Neural progenitor cell (in vitro differentiated cells): ENCODE measurements around the gene OR13C3.

ENCODE experiments used
- CTCF ChIP-seq: fragments of 200-600 bp; sonication (generic); IDR thresholded peaks from 2 replicates; pipeline ENCODE4 v1.5.1; 2017; ENCODE audit warnings: antibody characterized with exemption, mild to moderate bottlenecking
- EZH2 ChIP-seq: fragments of 200-600 bp; sonication (generic); IDR thresholded peaks from 2 replicates; pipeline ENCODE4 v1.6.1; 2017; ENCODE audit warnings: antibody characterized with exemption, mild to moderate bottlenecking, moderate library complexity
- EZH2phosphoT487 ChIP-seq: fragments of 200-600 bp; sonication (generic); IDR thresholded peaks from 2 replicates; pipeline ENCODE4 v1.6.1; 2017; ENCODE audit warnings: antibody characterized with exemption

GRCh38 chr9:104564358-104564757, 27.7 kb upstream of the OR13C3 start:
- TF ChIP-seq CTCF (no peak), EZH2phosphoT487 (no peak), EZH2 (no peak)
